ENCODE data around the gene UBLCP1.
"Not testable (repeated sequence)": the region's sequence is repeated elsewhere in the genome, so short reads cannot be mapped to it uniquely, and the experiment has no call there.

Gene UBLCP1

GRCh38 chr5:159257007-159257406, 6.1 kb upstream of the UBLCP1 start:
- no peak for DNase-seq

- no peak for DNase-seq
Observed at GRCh38 chr5:159257629-159258283, 5.3 kb upstream of the UBLCP1 start.

GRCh38 chr5:159258361-159258760, 4.7 kb upstream of the UBLCP1 start:
- DNase-seq: no peak

- not testable (repeated sequence) for DNase-seq
Observed at GRCh38 chr5:159260212-159260611, 2.9 kb upstream of the UBLCP1 start.

- peak; percentile 26 to 28 for DNase-seq
Observed at GRCh38 chr5:159262472-159262858, 625 bp upstream of the UBLCP1 start.

- DNase-seq: no peak
Observed at GRCh38 chr5:159263569-159263905, 447 bp downstream of the UBLCP1 start.

GRCh38 chr5:159266764-159267163, 3.7 kb downstream of the UBLCP1 start:
- not testable (repeated sequence) for DNase-seq

GRCh38 chr5:159269723-159270122, 6.6 kb downstream of the UBLCP1 start:
- DNase-seq: no peak

GRCh38 chr5:159273923-159274322, 10.8 kb downstream of the UBLCP1 start:
- DNase-seq: no peak

- no peak for DNase-seq
Observed at GRCh38 chr5:159274676-159275075, 11.6 kb downstream of the UBLCP1 start.

- no peak for DNase-seq
Observed at GRCh38 chr5:159286420-159287035, 23.4 kb downstream of the UBLCP1 start.

GRCh38 chr5:159290741-159291140, 27.7 kb downstream of the UBLCP1 start:
- DNase-seq: no peak

- DNase-seq: no peak
Observed at GRCh38 chr5:159294921-159295320, 31.8 kb downstream of the UBLCP1 start.

GRCh38 chr5:159297300-159297699, 34.2 kb downstream of the UBLCP1 start:
- not testable (repeated sequence) for DNase-seq

GRCh38 chr5:159301466-159301865, 38.4 kb downstream of the UBLCP1 start:
- DNase-seq: no peak

- not testable (repeated sequence) for DNase-seq
Observed at GRCh38 chr5:159301929-159302860, 39.1 kb downstream of the UBLCP1 start.

GRCh38 chr5:159303286-159303685, 40.2 kb downstream of the UBLCP1 start:
- DNase-seq: no peak

- no peak for DNase-seq
Observed at GRCh38 chr5:159304961-159305595, 42.0 kb downstream of the UBLCP1 start.

- DNase-seq: no peak
Observed at GRCh38 chr5:159309689-159310433, 46.8 kb downstream of the UBLCP1 start.

- DNase-seq: peak; percentile 47 to 50
Observed at GRCh38 chr5:159310511-159310910, 47.4 kb downstream of the UBLCP1 start.

GRCh38 chr5:159311063-159311462, 48.0 kb downstream of the UBLCP1 start:
- no peak for DNase-seq

GRCh38 chr5:159313197-159313596, 50.1 kb downstream of the UBLCP1 start:
- DNase-seq: no peak

Data from activated T-cell treated with anti-CD3 and anti-CD28 coated beads, Interleukin-2, amount 50 U/mL, for 48 hours (primary cell).